ENCODE results near the gene ARID2.

- no peak for TF ChIP-seq CTCF (conservative IDR thresholded peaks at IDR 0.05; ENCODE audit: low read length)
- no peak for TF ChIP-seq EZH2phosphoT487 (IDR thresholded peaks at IDR 0.05; ENCODE audit: borderline replicate concordance, low read depth, low read length)
Measured at GRCh38 chr12:45727301-45727979, 2.1 kb upstream of the ARID2 start.

Data from OCI-LY7 (cell line).